PFSK-1 (cell line): Measurements from ENCODE around the gene SCUBE1.

Experiments
- SIN3A ChIP-seq: IDR thresholded peaks from 2 replicates; pipeline ENCODE4 v1.6.1; 2012; ENCODE audit warnings: mild to moderate bottlenecking, low read length, moderate library complexity, borderline replicate concordance; ENCODE audit not compliant: insufficient read depth
- TF ChIP-seq, protein P1 (sequence below), 2 experiments: IDR thresholded peaks; 2 replicates each; pipeline versions ENCODE4 v1.6.1 to v1.8.0; 2011 to 2012; ENCODE audit warnings: low read depth in 2 of 2, low read length in 2 of 2, control low read depth in 1 of 2, inconsistent platforms in 1 of 2, mild to moderate bottlenecking in 1 of 2, moderate library complexity in 1 of 2; ENCODE audit not compliant: insufficient read depth in 1 of 2

- TF ChIP-seq, protein P1, sequence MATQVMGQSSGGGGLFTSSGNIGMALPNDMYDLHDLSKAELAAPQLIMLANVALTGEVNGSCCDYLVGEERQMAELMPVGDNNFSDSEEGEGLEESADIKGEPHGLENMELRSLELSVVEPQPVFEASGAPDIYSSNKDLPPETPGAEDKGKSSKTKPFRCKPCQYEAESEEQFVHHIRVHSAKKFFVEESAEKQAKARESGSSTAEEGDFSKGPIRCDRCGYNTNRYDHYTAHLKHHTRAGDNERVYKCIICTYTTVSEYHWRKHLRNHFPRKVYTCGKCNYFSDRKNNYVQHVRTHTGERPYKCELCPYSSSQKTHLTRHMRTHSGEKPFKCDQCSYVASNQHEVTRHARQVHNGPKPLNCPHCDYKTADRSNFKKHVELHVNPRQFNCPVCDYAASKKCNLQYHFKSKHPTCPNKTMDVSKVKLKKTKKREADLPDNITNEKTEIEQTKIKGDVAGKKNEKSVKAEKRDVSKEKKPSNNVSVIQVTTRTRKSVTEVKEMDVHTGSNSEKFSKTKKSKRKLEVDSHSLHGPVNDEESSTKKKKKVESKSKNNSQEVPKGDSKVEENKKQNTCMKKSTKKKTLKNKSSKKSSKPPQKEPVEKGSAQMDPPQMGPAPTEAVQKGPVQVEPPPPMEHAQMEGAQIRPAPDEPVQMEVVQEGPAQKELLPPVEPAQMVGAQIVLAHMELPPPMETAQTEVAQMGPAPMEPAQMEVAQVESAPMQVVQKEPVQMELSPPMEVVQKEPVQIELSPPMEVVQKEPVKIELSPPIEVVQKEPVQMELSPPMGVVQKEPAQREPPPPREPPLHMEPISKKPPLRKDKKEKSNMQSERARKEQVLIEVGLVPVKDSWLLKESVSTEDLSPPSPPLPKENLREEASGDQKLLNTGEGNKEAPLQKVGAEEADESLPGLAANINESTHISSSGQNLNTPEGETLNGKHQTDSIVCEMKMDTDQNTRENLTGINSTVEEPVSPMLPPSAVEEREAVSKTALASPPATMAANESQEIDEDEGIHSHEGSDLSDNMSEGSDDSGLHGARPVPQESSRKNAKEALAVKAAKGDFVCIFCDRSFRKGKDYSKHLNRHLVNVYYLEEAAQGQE (IDR thresholded peaks at IDR 0.05; ENCODE audit: insufficient read depth in 1 of 2, low read depth in 2 of 2, low read length in 2 of 2), result no peak
- TF ChIP-seq SIN3A, result no peak
Observed at GRCh38 chr22:43238526-43239006, 104.6 kb downstream of the SCUBE1 start.
